ENCODE data around the gene SGCA.
A peak's percentile ranks its signal among the peaks of the same experiment; 100 is the strongest.

SGCA gene

GRCh38 chr17:50212121-50212843 is 46.5 kb downstream of the SGCA start:
- H3K36me3 ChIP-seq (ENCODE audit: insufficient read depth, low read length), result no peaks in the 10 kb centered on the region
- no peak for DNase-seq (ENCODE audit: low read depth, low spot score)
- H3K4me3 ChIP-seq, result no peak overlapping the region
- no peak overlapping the region for H3K9ac ChIP-seq (ENCODE audit: insufficient read length)
- TF ChIP-seq POLR2AphosphoS5 (IDR thresholded peaks at IDR 0.05; ENCODE audit: borderline replicate concordance, low read depth, low read length), result no peak
- TF ChIP-seq FOXP2 (optimal IDR thresholded peaks at IDR 0.05; ENCODE audit: control extremely low read depth, extremely low read length, insufficient read depth), result no peak
- TF ChIP-seq EZH2 (IDR thresholded peaks at IDR 0.05), result no peak
- no peak overlapping the region for H3K27ac ChIP-seq
- H3K9me3 ChIP-seq (ENCODE audit: low read depth, low read length), result no peaks in the 10 kb centered on the region

GRCh38 chr17:50213026-50214022 is 47.5 kb downstream of the SGCA start:
- no peak overlapping the region for H3K9ac ChIP-seq (ENCODE audit: insufficient read length)
- H3K27ac ChIP-seq, result no peak overlapping the region
- no peaks in the 10 kb centered on the region for H3K36me3 ChIP-seq (ENCODE audit: insufficient read depth, low read length)
- TF ChIP-seq FOXP2 (optimal IDR thresholded peaks at IDR 0.05; ENCODE audit: control extremely low read depth, extremely low read length, insufficient read depth), result no peak
- TF ChIP-seq EZH2 (IDR thresholded peaks at IDR 0.05), result no peak
- no peak for TF ChIP-seq POLR2AphosphoS5 (IDR thresholded peaks at IDR 0.05; ENCODE audit: borderline replicate concordance, low read depth, low read length)
- H3K9me3 ChIP-seq (ENCODE audit: low read depth, low read length), result no peaks in the 10 kb centered on the region
- DNase-seq (ENCODE audit: low read depth, low spot score), result no peak
- no peak overlapping the region for H3K4me3 ChIP-seq

- Histone ChIP-seq H3K4me3 (no peak overlapping the region), H3K27ac (no peak overlapping the region), H3K9ac (ENCODE audit: insufficient read length) (no peak overlapping the region), H3K36me3 (ENCODE audit: insufficient read depth, low read length) (no peaks in the 10 kb centered on the region), H3K9me3 (ENCODE audit: low read depth, low read length) (no peaks in the 10 kb centered on the region)
- TF ChIP-seq EZH2 (IDR thresholded peaks at IDR 0.05) (no peak), FOXP2 (optimal IDR thresholded peaks at IDR 0.05; ENCODE audit: control extremely low read depth, extremely low read length, insufficient read depth) (no peak), POLR2AphosphoS5 (IDR thresholded peaks at IDR 0.05; ENCODE audit: borderline replicate concordance, low read depth, low read length) (no peak)
- no peak for DNase-seq (ENCODE audit: low read depth, low spot score)
Measured at GRCh38 chr17:50214976-50215760, 49.4 kb downstream of the SGCA start.

GRCh38 chr17:50217591-50217990 is 51.8 kb downstream of the SGCA start:
- Histone ChIP-seq H3K9me3 (ENCODE audit: low read depth, low read length) (no peaks in the 10 kb centered on the region), H3K9ac (ENCODE audit: insufficient read length) (no peak overlapping the region), H3K27ac (no peak overlapping the region), H3K36me3 (ENCODE audit: insufficient read depth, low read length) (no peaks in the 10 kb centered on the region), H3K4me3 (no peak overlapping the region)
- no peak for DNase-seq (ENCODE audit: low read depth, low spot score)
- no peak for TF ChIP-seq FOXP2 (optimal IDR thresholded peaks at IDR 0.05; ENCODE audit: control extremely low read depth, extremely low read length, insufficient read depth)
- TF ChIP-seq EZH2 (IDR thresholded peaks at IDR 0.05), result no peak
- TF ChIP-seq POLR2AphosphoS5 (IDR thresholded peaks at IDR 0.05; ENCODE audit: borderline replicate concordance, low read depth, low read length), result no peak

GRCh38 chr17:50218071-50218759 is 52.4 kb downstream of the SGCA start:
- no peak for DNase-seq (ENCODE audit: low read depth, low spot score)
- no peaks in the 10 kb centered on the region for H3K9me3 ChIP-seq (ENCODE audit: low read depth, low read length)
- no peaks in the 10 kb centered on the region for H3K36me3 ChIP-seq (ENCODE audit: insufficient read depth, low read length)
- 0 out of 2 replicates have a peak overlapping the region, but pooled peaks have one; percentile 8 for H3K27ac ChIP-seq
- no peak overlapping the region for H3K9ac ChIP-seq (ENCODE audit: insufficient read length)
- TF ChIP-seq EZH2 (IDR thresholded peaks at IDR 0.05) (no peak), FOXP2 (optimal IDR thresholded peaks at IDR 0.05; ENCODE audit: control extremely low read depth, extremely low read length, insufficient read depth) (no peak), POLR2AphosphoS5 (IDR thresholded peaks at IDR 0.05; ENCODE audit: borderline replicate concordance, low read depth, low read length) (no peak)
- no peak overlapping the region for H3K4me3 ChIP-seq

GRCh38 chr17:50218771-50219315 is 53.0 kb downstream of the SGCA start:
- Histone ChIP-seq H3K9ac (ENCODE audit: insufficient read length) (no peak overlapping the region), H3K36me3 (ENCODE audit: insufficient read depth, low read length) (no peaks in the 10 kb centered on the region), H3K27ac (0 out of 2 replicates have a peak overlapping the region, but pooled peaks have one; percentile 12), H3K9me3 (ENCODE audit: low read depth, low read length) (no peaks in the 10 kb centered on the region), H3K4me3 (no peak overlapping the region)
- no peak for DNase-seq (ENCODE audit: low read depth, low spot score)
- TF ChIP-seq FOXP2 (optimal IDR thresholded peaks at IDR 0.05; ENCODE audit: control extremely low read depth, extremely low read length, insufficient read depth) (no peak), POLR2AphosphoS5 (IDR thresholded peaks at IDR 0.05; ENCODE audit: borderline replicate concordance, low read depth, low read length) (no peak), EZH2 (IDR thresholded peaks at IDR 0.05) (no peak)

GRCh38 chr17:50219342-50219741 is 53.5 kb downstream of the SGCA start:
- Histone ChIP-seq H3K27ac (peak overlapping the region; percentile 40), H3K36me3 (ENCODE audit: insufficient read depth, low read length) (no peaks in the 10 kb centered on the region), H3K4me3 (no peak overlapping the region), H3K9me3 (ENCODE audit: low read depth, low read length) (no peaks in the 10 kb centered on the region), H3K9ac (ENCODE audit: insufficient read length) (no peak overlapping the region)
- no peak for DNase-seq (ENCODE audit: low read depth, low spot score)
- no peak for TF ChIP-seq FOXP2 (optimal IDR thresholded peaks at IDR 0.05; ENCODE audit: control extremely low read depth, extremely low read length, insufficient read depth)
